Trophoblast cell (in vitro differentiated cells and primary cell): ENCODE measurements around the gene MYOCD.

ENCODE experiments used
- DNase-seq, 2 donors: peaks; one replicate each; pipeline ENCODE4 v3.0.0-alpha.2; 2016
- H2AFZ ChIP-seq: 2 replicates; pipeline ENCODE4 v1.6.1; 2013; ENCODE audit warnings: low read length, moderate library complexity, mild to moderate bottlenecking; ENCODE audit not compliant: insufficient read depth, poor library complexity
- H2AK5ac ChIP-seq: 2 replicates; pipeline ENCODE4 v1.6.1; 2013; ENCODE audit warnings: mild to moderate bottlenecking, low read length
- H2BK120ac ChIP-seq: 2 replicates; pipeline ENCODE4 v1.6.1; 2013; ENCODE audit warnings: low read length, mild to moderate bottlenecking, moderate library complexity; ENCODE audit not compliant: insufficient read depth, poor library complexity
- H2BK12ac ChIP-seq: 2 replicates; pipeline ENCODE4 v1.6.1; 2013; ENCODE audit warnings: mild to moderate bottlenecking, low read length, moderate library complexity
- H2BK5ac ChIP-seq: 2 replicates; pipeline ENCODE4 v1.6.1; 2013; ENCODE audit warnings: low read length, low read depth, moderate library complexity, mild to moderate bottlenecking; ENCODE audit not compliant: poor library complexity
- H3K14ac ChIP-seq: 2 replicates; pipeline ENCODE4 v1.6.1; 2013; ENCODE audit warnings: mild to moderate bottlenecking, low read length
- H3K18ac ChIP-seq: 2 replicates; pipeline ENCODE4 v1.6.1; 2013; ENCODE audit warnings: mild to moderate bottlenecking, low read length
- H3K23ac ChIP-seq: 2 replicates; pipeline ENCODE4 v1.6.1; 2013; ENCODE audit warnings: low read length
- H3K27ac ChIP-seq: 2 replicates; pipeline ENCODE4 v1.5.1; 2013; ENCODE audit warnings: low read depth, mild to moderate bottlenecking, inconsistent platforms, low read length, moderate library complexity
- H3K27me3 ChIP-seq: 2 replicates; pipeline ENCODE4 v1.6.1; 2013; ENCODE audit warnings: inconsistent platforms, mild to moderate bottlenecking, low read length, moderate library complexity; ENCODE audit not compliant: insufficient read depth
- H3K36me3 ChIP-seq, 2 experiments: 1 replicate in 1 of 2; 2 replicates in 1 of 2; pipeline ENCODE4 v1.6.1; 2013; ENCODE audit warnings: low read length in 2 of 2, mild to moderate bottlenecking in 2 of 2, moderate library complexity in 1 of 2; ENCODE audit not compliant: insufficient read depth in 2 of 2, control insufficient read depth in 1 of 2
- H3K4ac ChIP-seq: 2 replicates; pipeline ENCODE4 v1.6.1; 2013; ENCODE audit warnings: low read depth, mild to moderate bottlenecking, low read length, moderate library complexity
- H3K4me1 ChIP-seq, 2 experiments: 1 replicate in 1 of 2; 2 replicates in 1 of 2; pipeline ENCODE4 v1.6.1; 2013; ENCODE audit warnings: low read length in 2 of 2, mild to moderate bottlenecking in 2 of 2, moderate library complexity in 1 of 2; ENCODE audit not compliant: insufficient read depth in 2 of 2, control insufficient read depth in 1 of 2
- H3K4me2 ChIP-seq: 2 replicates; pipeline ENCODE4 v1.6.1; 2013; ENCODE audit warnings: inconsistent platforms, mild to moderate bottlenecking, low read length, moderate library complexity
- H3K4me3 ChIP-seq: 2 replicates; pipeline ENCODE4 v1.5.1; 2013; ENCODE audit warnings: mild to moderate bottlenecking, low read depth, low read length, inconsistent platforms
- H3K79me1 ChIP-seq: one replicate; pipeline ENCODE4 v1.6.1; 2013; ENCODE audit warnings: low read length
- H3K79me2 ChIP-seq: 2 replicates; pipeline ENCODE4 v1.6.1; 2013; ENCODE audit warnings: low read length, mild to moderate bottlenecking; ENCODE audit not compliant: control insufficient read depth, insufficient read depth, poor library complexity
- H3K9ac ChIP-seq: 2 replicates; pipeline ENCODE4 v1.6.1; 2013; ENCODE audit warnings: mild to moderate bottlenecking, low read length
- H3K9me3 ChIP-seq: 2 replicates; pipeline ENCODE4 v1.6.1; 2013; ENCODE audit warnings: low read depth, mild to moderate bottlenecking, control low read depth, inconsistent platforms, low read length; ENCODE audit not compliant: insufficient read depth
- H4K12ac ChIP-seq: 2 replicates; pipeline ENCODE4 v1.6.1; 2013; ENCODE audit warnings: low read depth, mild to moderate bottlenecking, low read length, moderate library complexity
- H4K8ac ChIP-seq: 2 replicates; pipeline ENCODE4 v1.6.1; 2013; ENCODE audit warnings: low read depth, mild to moderate bottlenecking, low read length, moderate library complexity
- H4K91ac ChIP-seq: one replicate; pipeline ENCODE4 v1.6.1; 2013; ENCODE audit warnings: low read depth, mild to moderate bottlenecking, low read length, moderate library complexity
- WGBS: extraction: QIAGEN DNeasy Blood & Tissue Kit; methylation state at CpG from one replicate; pipeline ENCODE4 v1.1.7; 2013; ENCODE audit warnings: missing lambda C conversion rate; ENCODE audit not compliant: insufficient read length, insufficient coverage; ENCODE audit errors: extremely low coverage; 5-methylcytosine and 5-hydroxymethylcytosine counted together

The MYOCD gene

GRCh38 chr17:12765548-12765947 is 99.9 kb downstream of the MYOCD start:
- H2BK5ac ChIP-seq = no peak overlapping the region
- no peak overlapping the region for H2BK120ac ChIP-seq

DNA sequence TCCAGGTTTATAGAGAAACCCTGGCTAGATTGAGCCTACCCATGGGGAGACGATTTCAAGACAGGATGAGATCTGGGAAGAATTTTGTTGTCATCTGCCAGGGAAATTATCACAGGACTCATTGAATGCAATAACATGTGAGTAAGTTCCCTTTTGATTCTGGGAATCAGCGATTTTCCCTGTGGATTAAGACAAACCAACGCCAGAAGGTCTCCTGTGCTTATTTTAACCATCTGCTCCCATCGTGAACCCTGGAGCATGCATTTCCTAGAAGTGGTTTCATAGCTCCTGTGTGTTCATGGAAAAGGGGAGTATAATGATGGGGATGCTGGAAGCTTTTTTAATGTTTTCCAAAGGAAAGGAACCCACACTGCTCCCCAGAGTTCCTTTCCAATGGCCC is 102.6 kb downstream of the MYOCD start:
- Histone ChIP-seq H3K14ac (no peak overlapping the region), H3K4me2 (no peak overlapping the region), H3K18ac (no peak overlapping the region), H2AK5ac (no peak overlapping the region), H3K4me1 (no peaks in the 10 kb centered on the region), H4K12ac (no peak overlapping the region), H3K79me1 (no peaks in the 10 kb centered on the region), H2BK12ac (no peak overlapping the region), H2BK5ac (no peak overlapping the region), H3K9ac (no peak overlapping the region), H3K23ac (no peak overlapping the region), H3K9me3 (no peaks in the 10 kb centered on the region), H3K4ac (no peak overlapping the region), H3K36me3 (peaks cover 0 to 1% of the 10 kb centered on the region in 2 experiments), H3K27me3 (no peaks in the 10 kb centered on the region), H4K8ac (no peak overlapping the region), H3K4me3 (no peak overlapping the region), H2AFZ (no peak overlapping the region), H4K91ac (no peak overlapping the region), H3K79me2 (no peaks in the 10 kb centered on the region), H3K27ac (no peak overlapping the region), H2BK120ac (no peak overlapping the region)
- no peak for DNase-seq
- WGBS = no CpG with 5 or more reads among the region's 4 CpGs

More at GRCh38 chr17:12765548-12765947, 99.9 kb downstream of the MYOCD start:
- Histone ChIP-seq H3K9ac (no peak overlapping the region), H3K27ac (no peak overlapping the region), H2AK5ac (no peak overlapping the region), H4K91ac (no peak overlapping the region), H3K4ac (no peak overlapping the region), H2BK12ac (no peak overlapping the region), H3K27me3 (no peaks in the 10 kb centered on the region), H3K23ac (no peak overlapping the region), H3K79me1 (no peaks in the 10 kb centered on the region), H3K4me1 (no peaks in the 10 kb centered on the region), H3K9me3 (no peaks in the 10 kb centered on the region), H3K18ac (no peak overlapping the region), H3K14ac (no peak overlapping the region), H3K36me3 (peaks cover 1 to 2% of the 10 kb centered on the region in 2 experiments), H3K79me2 (no peaks in the 10 kb centered on the region), H4K8ac (no peak overlapping the region), H2AFZ (no peak overlapping the region), H3K4me2 (no peak overlapping the region), H3K4me3 (no peak overlapping the region), H4K12ac (no peak overlapping the region)
- no CpG with 5 or more reads among the region's 6 CpGs for WGBS
- DNase-seq = peak; percentile 9 to 52

DNA sequence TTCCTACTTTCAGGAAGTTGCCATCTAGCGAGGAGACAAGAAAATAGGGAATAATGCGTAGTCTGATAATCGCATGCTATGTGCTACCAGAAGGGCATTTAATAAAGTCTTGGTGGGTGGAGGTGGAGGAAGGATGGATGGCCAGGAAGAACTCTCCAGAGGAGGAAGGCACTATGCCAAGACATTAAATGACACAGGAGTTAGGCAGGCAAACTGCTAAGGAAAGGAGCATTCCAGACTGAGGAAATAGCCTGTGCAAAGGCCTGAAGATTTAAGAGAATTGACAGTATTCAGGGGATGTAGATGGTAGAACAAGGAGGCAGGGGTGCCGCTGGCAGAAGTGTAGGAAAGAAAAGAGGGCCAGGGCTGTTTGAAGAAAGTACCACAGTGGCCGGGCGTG is 104.3 kb downstream of the MYOCD start:
- Histone ChIP-seq H4K12ac (no peak overlapping the region), H4K8ac (no peak overlapping the region), H3K27me3 (no peaks in the 10 kb centered on the region), H2BK12ac (no peak overlapping the region), H3K4me3 (no peak overlapping the region), H3K4me2 (no peak overlapping the region), H3K9me3 (no peaks in the 10 kb centered on the region), H3K36me3 (no peaks in the 10 kb centered on the region), H3K79me2 (no peaks in the 10 kb centered on the region), H2AK5ac (no peak overlapping the region), H3K4me1 (no peaks in the 10 kb centered on the region), H3K23ac (no peak overlapping the region), H3K27ac (no peak overlapping the region), H2AFZ (no peak overlapping the region), H4K91ac (no peak overlapping the region), H3K79me1 (no peaks in the 10 kb centered on the region), H2BK120ac (no peak overlapping the region), H3K4ac (no peak overlapping the region), H3K9ac (no peak overlapping the region), H2BK5ac (no peak overlapping the region), H3K18ac (no peak overlapping the region), H3K14ac (no peak overlapping the region)
- no peak for DNase-seq
- no CpG with 5 or more reads among the region's 6 CpGs for WGBS

- Histone ChIP-seq H3K4me3 (no peak overlapping the region), H3K4me2 (no peak overlapping the region), H2AFZ (no peak overlapping the region), H4K8ac (no peak overlapping the region), H2AK5ac (no peak overlapping the region), H4K91ac (no peak overlapping the region), H3K79me1 (no peaks in the 10 kb centered on the region), H3K18ac (no peak overlapping the region), H3K27ac (no peak overlapping the region), H3K9ac (no peak overlapping the region), H3K9me3 (no peaks in the 10 kb centered on the region), H3K36me3 (no peaks in the 10 kb centered on the region), H3K14ac (no peak overlapping the region), H4K12ac (no peak overlapping the region), H2BK12ac (no peak overlapping the region), H2BK5ac (no peak overlapping the region), H3K4me1 (no peaks in the 10 kb centered on the region), H3K23ac (no peak overlapping the region), H3K79me2 (no peaks in the 10 kb centered on the region), H2BK120ac (no peak overlapping the region), H3K4ac (no peak overlapping the region), H3K27me3 (no peaks in the 10 kb centered on the region)
- DNase-seq = no peak
- no CpG with 5 or more reads among the region's 1 CpG for WGBS
Measured at GRCh38 chr17:12773153-12773552, 107.5 kb downstream of the MYOCD start.
